T-helper 2 cell (primary cell): ENCODE data around the gene ZNF536.
"Not testable (repeated sequence)": the region's sequence is repeated elsewhere in the genome, so short reads cannot be mapped to it uniquely, and the experiment has no call there.

ENCODE experiments used
- DNase-seq, 5 experiments: peaks; one replicate each; pipeline versions ENCODE4 v3.0.0 to v3.0.0-alpha.2; 2012 to 2022

The ZNF536 gene

DNA sequence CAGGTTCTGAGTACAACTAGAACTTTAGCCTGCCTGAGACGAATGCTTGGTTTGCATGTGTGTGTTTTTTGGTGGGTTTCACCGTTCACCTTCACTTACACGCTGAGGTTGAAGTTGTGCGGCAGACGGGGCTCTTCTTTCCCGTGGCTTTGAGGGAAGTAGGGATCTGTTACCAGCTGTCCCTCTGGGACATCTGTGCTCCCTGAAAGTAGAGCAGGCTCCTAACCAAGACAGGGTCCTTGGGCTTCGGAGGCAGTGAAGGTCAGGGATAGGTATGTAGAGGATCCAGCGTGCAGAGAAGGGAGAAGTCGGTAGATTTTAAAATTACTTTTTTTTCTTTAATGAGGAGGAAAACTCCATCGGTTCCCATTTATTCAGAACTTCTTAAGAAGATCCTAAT is 48.7 kb downstream of the ZNF536 start:
- no peak for DNase-seq

DNA sequence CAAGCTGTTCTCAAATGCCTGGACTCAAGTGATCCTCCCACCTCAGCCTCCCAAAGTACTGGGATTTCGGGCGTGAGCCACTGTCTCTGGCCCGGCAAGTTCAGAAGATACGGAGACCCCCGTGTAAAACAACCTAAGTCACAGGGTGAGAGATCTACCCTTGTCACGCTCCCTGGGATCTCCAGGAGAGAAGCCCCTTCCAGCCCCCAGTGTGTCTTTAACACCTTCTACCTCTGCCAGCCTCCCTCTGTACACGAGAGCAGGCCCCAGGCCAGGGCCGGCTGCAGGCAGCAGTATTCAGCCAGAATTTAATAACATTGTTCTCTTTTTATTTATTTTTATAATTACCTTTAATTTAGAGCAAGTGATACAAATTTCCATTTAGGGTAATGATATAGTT is 49.4 kb downstream of the ZNF536 start:
- DNase-seq: no peak

DNA sequence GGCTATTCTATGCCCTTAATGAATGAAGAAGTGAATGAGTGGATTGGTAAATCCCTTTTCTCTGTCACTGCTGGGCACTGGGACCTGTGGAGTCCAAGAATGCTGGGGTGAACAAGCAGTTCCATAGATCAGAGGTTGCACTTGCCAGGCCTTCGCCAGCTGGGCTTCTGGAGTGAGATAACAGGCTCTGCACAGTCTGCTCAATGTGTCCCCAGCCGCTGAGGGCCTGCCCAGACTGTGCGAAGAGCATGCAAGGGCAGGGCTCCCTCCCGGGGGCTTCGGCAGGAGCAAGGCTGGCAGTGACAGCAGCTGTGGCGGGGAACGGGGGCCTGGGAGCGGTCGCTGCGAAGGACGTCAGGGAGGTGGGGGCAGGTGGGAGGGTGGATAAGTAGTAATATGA is 51.3 kb downstream of the ZNF536 start:
- no peak for DNase-seq

DNA sequence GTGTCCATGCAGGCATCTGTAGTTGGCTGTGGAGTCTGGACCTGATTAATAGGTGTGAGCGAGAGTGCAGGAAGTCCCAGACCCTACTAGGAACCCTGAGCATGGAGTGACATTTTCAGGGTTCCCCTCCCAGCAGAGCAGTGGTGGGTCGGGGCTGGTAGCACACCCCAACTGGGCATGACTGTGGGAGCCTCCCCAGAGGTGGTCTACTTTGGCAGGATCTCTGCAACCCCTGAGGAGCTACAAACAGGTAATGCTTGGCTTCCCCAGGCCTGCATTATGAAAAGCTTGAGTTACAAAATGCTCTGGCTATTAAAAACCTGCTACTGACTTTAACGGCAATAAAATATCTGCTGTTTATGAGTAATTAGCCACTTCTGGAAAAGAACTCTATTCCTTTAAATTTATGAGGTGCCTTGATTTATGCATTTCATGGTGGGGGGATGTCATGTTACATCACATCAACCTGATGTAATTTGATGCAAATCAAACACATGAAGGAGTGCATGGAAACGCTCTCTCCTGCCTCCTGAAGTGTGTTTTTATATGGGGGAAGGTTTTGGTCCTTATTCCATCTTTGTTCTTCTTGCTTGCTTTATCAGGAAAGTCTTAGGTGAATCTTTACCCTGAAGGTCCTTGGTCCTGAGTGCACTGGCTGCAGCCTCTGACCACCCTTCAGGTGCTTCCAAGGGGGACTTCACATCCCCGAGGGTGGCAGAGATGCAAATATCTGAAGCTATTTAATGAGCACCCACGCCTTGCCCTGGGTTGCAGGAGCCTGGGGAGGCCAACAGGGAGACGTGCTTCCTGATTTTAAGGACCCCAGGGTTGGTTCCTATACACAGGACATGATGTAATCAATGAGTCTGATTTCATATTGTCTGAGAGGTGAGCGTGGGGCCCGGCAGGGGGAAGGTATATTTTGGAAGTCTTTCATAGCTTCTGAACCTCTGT is 54.0 kb downstream of the ZNF536 start:
- DNase-seq: no peak

DNA sequence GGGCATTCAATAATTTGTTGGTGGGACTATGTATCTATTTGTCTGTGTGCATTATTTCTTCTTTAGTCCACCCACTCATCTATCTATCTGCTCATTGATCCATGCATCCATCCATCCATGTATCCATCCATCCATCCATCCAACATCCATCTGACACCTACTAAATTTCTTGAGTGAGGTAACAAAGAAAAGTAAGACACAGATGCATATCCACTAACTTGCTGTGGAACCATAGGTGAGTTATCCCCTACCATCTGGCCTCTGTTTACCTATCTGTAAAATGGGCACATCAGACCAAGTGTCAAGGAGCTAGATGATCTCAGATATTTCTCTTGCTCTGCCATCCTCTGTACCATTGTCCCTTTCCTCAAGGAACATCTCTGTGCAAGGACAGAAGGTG is 54.7 kb downstream of the ZNF536 start:
- DNase-seq: no peak

DNA sequence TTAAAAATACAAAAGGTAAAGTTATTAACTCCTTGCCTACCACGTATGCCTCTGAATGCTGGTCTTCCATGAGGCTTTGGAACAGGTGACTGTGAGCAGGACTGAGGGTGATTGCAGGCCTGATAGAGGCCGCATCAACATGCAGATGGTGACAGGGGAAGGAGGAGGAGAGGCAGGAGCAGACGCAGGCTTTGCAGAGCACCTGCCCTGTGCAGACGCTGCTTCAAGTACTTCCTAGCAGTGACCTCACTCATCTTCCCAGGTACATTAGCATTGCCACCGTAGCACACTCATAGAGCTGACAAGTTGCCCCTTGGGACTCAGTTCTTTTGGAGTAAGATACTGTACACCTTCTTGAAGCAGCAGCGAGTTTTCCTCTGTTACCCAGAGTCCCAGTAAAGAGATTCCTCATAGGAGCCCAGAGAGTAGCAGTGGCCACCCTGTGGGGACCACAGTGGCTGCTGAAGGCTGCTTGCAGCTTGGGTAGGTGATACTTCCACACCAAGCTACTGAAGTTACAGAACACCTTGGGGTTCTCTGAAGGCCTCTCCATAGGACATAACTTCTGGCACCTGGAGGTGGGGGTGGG is 56.0 kb downstream of the ZNF536 start:
- no peak for DNase-seq

DNA sequence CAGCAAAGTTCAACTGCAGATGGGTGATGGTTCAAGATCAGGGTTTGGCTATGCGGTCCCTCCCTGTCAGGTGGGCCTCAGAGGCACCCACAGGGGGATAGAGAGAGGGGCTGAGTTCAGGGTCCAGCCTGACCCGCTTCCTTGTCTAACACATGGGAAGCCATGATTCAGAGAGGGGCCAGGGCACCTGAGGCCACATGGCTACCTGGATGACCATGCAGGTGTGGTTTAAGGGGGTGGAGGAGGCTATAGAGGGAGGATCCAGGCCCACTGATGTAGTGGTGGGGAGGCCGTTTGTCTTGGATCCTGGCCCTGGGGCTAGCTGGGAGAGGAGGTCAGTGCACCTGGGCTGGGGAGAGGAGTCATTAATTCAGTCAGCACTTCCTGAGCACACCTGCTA is 56.7 kb downstream of the ZNF536 start:
- DNase-seq: no peak

DNA sequence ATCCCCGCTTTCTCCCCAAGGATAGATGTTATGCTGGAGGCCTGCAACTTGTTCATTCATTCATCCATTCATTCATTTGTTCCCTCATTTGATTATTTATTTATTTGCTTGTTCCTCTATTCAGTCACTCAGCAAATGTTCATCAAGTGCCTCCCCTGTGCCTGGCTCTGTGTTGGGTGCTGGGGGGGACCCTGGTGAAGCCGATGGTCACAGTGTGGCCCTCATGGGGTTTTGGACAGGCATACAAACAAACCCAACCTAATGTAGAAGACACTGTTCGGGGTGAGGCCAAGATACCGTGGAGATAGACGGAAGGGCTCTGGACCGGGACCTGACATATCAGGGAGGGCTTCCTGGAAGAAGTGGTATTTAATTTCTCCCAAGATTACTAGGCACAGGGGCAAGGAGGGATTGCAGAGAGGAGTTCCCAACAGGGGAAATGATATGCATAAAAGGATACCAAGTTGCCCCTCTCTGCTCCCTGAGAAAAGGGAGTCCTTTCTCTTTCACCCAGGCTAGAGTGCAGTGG is 58.1 kb downstream of the ZNF536 start:
- DNase-seq: no peak

DNA sequence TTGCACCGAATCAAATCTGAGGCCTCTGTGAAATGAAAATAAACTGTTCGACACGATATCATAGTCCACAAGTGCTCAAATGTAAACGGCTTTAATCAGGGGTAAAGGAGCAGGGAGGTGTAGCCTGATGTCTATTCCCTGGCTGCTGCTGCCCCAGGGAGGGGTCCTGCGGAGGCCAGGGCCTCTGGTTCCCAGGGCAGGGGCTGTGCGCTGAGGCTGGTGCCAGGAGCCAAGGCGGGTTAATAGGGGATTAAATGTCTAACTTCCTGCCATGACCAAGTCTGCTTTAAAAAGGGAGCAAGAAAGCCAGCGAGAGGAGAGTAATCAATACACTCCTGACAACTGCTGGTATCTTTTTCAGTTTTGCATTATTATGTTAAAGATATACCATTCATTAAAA is 59.4 kb downstream of the ZNF536 start:
- no peak for DNase-seq

DNA sequence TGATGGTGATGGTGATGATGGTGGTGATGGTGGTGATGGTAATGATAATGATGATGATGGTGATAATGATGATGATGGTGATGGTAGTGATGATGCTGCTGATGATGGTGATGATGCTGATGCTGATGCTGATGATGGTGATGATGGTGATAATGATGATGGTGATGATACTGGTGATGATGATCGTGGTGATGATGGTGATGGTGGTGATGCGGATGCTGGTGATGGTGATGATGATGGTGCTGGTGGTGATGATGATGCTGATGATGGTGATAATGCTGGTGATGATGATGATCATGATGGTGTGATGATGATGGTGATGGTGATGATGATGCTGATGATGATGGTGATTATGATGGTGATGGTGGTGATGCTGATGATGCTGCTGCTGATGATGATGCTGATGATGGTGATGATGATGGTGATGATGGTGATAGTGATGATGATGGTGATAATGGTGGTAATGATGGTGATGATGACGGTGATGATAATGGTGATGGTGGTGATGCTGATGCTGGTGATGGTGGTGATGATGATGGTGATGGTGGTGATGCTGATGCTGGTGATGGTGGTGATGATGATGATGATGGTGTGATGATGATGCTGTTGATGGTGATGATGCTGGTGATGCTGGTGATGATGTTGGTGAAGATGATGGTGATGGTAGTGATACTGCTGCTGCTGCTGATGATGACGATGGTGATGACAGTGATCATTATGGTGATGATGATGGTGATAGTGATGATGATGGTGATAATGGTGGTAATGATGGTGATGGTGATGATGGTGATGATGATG is 62.8 kb downstream of the ZNF536 start:
- DNase-seq: no peak

DNA sequence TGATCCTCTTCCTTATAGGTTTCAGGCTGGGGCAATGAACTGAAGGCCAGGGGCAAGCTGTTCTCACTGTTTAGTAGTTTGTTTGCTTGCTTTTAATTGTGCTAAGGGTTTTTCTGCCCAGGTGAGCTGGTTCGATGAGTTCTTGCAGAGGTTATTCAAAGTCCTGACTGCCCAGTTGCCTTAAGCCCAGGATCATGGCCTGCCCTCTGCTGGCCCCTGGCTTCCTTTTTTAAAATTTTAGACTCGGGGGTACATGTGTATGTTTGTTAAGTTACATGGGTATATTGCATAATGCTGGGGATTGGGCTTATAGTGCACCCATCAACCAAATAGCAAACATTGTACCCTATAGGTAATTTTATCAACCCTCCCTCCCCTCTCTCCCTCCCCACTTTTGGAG is 65.7 kb downstream of the ZNF536 start:
- no peak for DNase-seq

DNA sequence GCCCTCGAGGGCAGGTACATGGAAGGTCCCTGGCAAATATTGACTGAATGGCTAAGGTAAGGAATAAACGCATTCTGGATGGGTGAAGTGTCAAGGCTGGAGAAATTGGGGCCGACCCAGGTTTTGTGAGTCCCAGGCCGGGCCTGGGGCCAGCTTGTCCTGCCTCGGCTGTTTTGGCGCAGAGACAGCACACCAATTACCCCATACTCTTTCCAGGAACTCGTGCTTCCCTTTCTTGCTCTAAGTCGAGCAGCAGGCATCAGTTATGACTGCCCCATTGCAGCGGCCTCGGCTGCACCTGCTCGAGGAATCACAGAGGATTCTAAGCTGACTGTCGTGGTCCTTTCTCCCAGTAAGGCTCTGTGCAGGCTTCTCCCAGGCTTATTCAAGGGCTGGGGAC is 67.1 kb downstream of the ZNF536 start:
- DNase-seq: no peak

DNA sequence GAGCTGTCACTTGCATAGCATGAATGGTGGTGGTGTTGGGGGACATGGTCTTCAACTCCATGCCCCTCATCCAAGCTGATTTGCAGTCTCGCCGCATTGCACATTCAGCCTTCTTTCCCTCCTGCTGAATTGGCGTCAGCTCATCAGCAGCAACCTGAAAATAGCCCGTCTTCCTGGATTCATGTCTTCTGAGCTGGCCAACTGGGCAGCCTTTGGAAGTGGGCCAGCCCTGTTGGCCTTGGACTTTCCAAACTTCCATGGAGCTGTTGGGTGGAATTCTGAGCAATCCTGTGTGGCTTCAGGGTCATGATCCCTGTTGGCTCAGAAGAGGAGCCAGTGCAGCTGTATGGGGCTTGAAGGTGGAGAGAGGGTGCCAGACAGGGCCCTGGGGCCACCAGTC is 68.8 kb downstream of the ZNF536 start:
- no peak for DNase-seq

DNA sequence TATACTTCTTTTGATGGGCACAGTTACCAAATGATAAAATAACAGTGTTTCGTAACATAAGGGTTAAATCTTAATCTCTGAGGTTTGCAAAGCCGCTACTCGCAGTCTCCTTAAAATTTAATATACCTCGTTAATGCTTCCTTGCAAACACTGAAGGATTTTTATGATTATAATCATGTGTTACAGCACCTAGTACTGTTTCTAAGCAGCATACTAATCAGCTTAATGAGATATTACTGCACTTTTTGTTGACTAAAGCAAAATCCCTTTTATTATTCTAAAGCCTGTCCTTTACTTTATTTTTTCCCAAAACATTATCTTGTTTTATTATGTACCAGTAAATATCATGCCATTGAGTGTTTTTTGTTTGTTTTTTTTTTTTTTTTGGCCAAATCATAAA is 70.5 kb downstream of the ZNF536 start:
- no peak for DNase-seq

DNA sequence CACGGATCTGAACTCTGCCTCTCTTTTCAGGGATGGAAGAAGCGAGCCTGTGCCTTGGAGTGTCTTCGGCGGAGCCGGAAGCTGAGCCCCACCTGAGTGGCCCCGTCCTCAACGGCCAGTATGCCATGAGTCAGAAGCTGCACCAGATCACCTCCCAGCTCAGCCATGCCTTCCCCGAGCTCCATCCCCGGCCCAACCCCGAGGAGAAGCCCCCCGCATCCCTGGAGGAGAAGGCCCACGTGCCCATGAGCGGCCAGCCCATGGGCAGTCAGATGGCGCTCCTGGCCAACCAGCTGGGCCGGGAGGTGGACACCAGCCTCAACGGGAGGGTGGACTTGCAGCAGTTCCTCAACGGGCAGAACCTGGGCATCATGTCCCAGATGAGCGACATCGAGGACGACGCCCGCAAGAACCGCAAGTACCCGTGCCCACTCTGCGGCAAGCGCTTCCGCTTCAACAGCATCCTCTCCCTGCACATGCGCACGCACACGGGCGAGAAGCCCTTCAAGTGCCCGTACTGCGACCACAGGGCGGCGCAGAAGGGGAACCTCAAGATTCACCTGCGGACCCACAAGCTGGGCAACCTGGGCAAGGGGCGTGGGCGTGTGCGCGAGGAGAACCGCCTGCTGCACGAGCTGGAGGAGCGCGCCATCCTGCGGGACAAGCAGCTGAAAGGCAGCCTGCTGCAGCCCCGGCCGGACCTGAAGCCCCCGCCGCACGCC is 71.5 kb downstream of the ZNF536 start:
- DNase-seq: no peak

DNA sequence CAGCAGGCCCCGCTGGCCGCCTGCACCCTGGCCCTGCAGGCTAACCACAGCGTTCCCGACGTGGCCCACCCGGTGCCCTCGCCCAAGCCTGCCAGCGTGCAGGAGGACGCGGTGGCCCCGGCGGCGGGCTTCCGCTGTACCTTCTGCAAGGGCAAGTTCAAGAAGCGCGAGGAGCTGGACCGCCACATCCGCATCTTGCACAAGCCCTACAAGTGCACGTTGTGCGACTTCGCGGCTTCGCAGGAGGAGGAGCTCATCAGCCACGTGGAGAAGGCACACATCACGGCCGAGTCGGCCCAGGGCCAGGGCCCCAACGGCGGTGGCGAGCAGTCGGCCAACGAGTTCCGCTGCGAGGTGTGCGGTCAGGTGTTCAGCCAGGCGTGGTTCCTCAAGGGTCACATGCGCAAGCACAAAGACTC is 72.1 kb downstream of the ZNF536 start:
- no peak for DNase-seq

DNA sequence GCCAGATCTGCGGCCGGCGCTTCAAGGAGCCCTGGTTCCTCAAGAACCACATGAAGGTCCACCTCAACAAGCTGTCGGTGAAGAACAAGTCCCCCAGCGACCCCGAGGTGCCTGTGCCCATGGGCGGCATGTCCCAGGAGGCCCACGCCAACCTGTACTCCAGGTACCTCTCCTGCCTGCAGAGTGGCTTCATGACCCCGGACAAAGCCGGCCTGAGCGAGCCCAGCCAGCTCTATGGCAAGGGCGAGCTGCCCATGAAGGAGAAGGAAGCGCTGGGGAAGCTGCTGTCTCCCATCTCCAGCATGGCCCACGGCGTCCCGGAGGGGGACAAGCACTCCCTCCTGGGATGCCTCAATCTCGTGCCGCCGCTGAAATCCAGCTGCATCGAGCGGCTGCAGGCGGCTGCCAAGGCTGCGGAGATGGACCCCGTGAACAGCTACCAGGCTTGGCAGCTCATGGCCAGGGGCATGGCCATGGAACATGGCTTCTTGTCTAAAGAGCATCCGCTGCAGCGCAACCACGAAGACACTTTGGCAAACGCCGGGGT is 72.6 kb downstream of the ZNF536 start:
- DNase-seq: no peak

DNA sequence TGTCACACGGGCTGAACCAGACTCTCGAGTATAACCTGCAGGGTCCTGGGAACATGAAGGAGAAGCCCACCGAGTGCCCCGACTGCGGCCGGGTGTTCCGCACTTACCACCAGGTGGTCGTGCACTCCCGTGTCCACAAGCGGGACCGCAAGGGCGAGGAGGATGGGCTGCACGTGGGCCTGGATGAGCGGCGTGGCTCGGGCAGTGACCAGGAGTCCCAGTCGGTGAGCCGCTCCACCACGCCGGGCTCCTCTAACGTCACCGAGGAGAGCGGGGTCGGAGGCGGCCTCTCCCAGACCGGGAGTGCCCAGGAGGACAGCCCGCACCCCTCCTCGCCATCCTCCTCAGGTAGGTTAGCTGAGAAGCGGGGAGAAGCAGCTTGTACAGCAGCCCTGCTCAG is 73.2 kb downstream of the ZNF536 start:
- DNase-seq: no peak

DNA sequence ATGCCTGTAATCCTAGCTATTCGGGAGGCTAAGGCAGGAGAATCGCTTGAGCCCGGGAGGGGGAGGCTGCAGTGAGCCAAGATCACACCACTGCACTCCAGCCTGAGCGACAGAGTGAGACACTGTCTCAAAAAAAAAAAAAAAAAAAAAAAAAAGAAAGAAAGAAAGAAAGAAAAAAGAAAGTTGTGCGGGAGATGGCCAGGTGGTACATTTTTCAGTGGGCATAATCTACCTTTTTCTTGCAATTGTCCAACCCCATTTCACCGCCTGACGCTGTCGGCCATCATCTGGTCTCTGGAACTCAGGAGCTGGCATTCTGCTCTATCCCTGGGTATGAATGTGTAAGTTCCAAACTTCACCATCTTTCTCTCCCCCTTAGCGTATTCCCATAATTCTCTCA is 73.9 kb downstream of the ZNF536 start:
- DNase-seq: not testable (repeated sequence)

DNA sequence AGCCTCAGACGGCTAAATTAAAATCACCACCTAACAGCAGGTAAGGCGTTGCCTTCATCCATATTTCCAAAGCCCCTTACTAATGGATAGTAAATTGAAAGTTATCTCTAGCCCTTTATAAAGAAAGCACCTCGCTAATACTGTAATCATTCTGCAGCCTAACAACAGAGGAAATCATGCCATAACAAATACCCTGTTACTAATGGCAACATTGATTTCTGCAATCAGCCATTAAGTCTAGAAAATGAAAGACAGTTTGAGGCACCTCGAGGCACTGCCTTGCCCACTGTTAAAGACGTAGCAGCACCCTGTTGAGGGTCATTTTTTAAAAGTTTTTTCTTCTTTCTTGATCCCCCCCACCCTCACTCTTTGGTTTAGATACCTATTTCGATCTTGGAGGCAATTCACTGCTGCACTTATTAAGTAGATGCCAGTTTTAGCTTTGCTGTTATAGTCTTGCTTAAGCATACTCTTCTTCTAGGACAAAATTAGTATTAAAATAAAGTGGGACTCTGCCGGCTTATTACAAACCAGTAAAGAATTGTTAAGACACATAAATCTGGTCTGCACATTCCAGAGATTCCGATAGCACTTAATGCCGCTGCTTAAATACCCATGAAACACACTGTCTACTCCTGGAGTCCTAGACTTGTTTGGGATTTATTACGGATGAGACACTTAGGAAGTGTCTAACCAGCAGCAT is 74.8 kb downstream of the ZNF536 start:
- DNase-seq: no peak

DNA sequence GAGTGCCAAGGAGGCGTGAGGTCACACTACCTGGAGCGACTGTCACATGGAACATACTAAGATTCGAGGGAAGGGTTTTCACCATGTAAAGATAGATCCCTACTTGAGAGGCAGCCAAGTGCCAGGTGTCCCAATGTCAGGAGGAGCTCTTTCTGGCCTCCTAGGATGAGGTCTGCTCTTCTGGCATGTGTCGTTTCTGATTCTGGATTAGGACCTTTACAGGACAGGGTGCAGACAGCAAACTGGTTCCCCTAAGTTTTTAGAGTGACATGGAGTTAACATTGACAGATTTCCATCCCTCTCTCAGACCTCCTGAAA is 75.3 kb downstream of the ZNF536 start:
- no peak for DNase-seq
